HEK293T (cell line): Measurements from ENCODE around the gene CISD3.

Experiments
- ARNT ChIP-seq: fragments of 450-650 bp; IDR thresholded peaks from 2 replicates; pipeline ENCODE4 v1.6.1; 2017; ENCODE audit warnings: mild to moderate bottlenecking
- BHLHE40 ChIP-seq: fragments of 450-650 bp; IDR thresholded peaks from 2 replicates; pipeline ENCODE4 v1.6.1; 2016; ENCODE audit warnings: mild to moderate bottlenecking, moderate library complexity, borderline replicate concordance
- ELF4 ChIP-seq: fragments of 450-650 bp; IDR thresholded peaks from 2 replicates; pipeline ENCODE4 v1.6.1; 2017; ENCODE audit warnings: antibody characterized with exemption
- FOXA1 ChIP-seq: fragments of 450-650 bp; IDR thresholded peaks from 2 replicates; pipeline ENCODE4 v1.6.1; 2016; ENCODE audit warnings: mild to moderate bottlenecking
- FOXK2 ChIP-seq: fragments of 450-650 bp; IDR thresholded peaks from 2 replicates; pipeline ENCODE4 v1.6.1; 2016; ENCODE audit warnings: mild to moderate bottlenecking
- FOXM1 ChIP-seq: fragments of 450-650 bp; IDR thresholded peaks from 2 replicates; pipeline ENCODE4 v1.6.1; 2017; ENCODE audit warnings: mild to moderate bottlenecking, borderline replicate concordance
- HDGF ChIP-seq: fragments of 450-650 bp; IDR thresholded peaks from 2 replicates; pipeline ENCODE4 v1.6.1; 2017; ENCODE audit warnings: antibody characterized with exemption, borderline replicate concordance
- NFRKB ChIP-seq: fragments of 450-650 bp; IDR thresholded peaks from 2 replicates; pipeline ENCODE4 v1.6.1; 2016; ENCODE audit warnings: mild to moderate bottlenecking, moderate library complexity
- SP1 ChIP-seq: fragments of 450-650 bp; IDR thresholded peaks from 2 replicates; pipeline ENCODE4 v1.6.1; 2017
- SUZ12 ChIP-seq: fragments of 450-650 bp; IDR thresholded peaks from 2 replicates; pipeline ENCODE4 v1.6.1; 2016; ENCODE audit warnings: mild to moderate bottlenecking
- TARDBP ChIP-seq: fragments of 450-650 bp; IDR thresholded peaks from 2 replicates; pipeline ENCODE4 v1.6.1; 2016
- ZNF384 ChIP-seq: fragments of 450-650 bp; IDR thresholded peaks from 2 replicates; pipeline ENCODE4 v1.6.1; 2016
- TF ChIP-seq, protein P1 (sequence below): fragments of 450-650 bp; IDR thresholded peaks from 2 replicates; pipeline ENCODE4 v1.6.1; 2016

DNA sequence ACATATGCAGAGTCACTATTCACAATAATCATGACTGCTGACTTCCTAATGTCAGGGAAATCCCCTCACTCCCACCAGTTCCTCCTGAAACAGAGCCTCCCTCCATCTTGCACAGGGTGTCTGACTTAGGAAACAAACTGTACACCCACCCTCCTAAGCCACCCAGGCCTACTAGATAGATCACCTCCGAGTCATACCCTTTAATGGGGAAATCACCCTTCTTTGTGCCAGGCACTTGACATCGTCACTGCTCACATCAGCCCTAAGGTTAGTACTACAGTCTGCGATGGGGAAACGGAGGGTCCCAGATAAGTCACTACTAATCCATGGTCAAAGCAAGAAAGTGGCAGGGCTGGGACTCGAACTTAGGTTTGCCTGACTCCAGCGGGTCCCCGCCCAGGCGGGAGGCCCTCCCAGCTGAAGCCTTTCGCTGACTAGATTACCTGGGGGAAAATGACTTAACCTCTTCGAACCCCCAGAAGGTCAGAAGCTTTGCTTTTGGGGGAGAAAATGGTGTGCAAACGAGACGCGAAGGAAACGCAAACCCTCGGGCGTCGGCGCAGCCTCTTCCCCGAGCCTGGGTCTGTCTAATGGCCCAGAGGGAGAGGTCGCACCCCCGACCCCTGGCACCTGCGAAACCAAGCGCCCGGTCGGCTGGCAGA is 28.5 kb upstream of the CISD3 start:
- TF ChIP-seq ARNT (no peak), FOXA1 (no peak), FOXM1 (no peak), SUZ12 (no peak), BHLHE40 (no peak), ZNF384 (no peak), NFRKB (no peak), FOXK2 (no peak), SP1 (no peak), ELF4 (no peak), TARDBP (no peak), HDGF (no peak)
- TF ChIP-seq, protein P1, sequence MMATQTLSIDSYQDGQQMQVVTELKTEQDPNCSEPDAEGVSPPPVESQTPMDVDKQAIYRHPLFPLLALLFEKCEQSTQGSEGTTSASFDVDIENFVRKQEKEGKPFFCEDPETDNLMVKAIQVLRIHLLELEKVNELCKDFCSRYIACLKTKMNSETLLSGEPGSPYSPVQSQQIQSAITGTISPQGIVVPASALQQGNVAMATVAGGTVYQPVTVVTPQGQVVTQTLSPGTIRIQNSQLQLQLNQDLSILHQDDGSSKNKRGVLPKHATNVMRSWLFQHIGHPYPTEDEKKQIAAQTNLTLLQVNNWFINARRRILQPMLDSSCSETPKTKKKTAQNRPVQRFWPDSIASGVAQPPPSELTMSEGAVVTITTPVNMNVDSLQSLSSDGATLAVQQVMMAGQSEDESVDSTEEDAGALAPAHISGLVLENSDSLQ: no peak
